Ascending aorta (tissue), 1 donor: Measurements from ENCODE around the gene RPL10. TPM values are rescaled to one million over a fixed set of nuclear protein-coding genes. Genes with fewer than 3 reads are reported as not detected.

Source experiments
- total RNA-seq: library from RNA; depleted of rRNA; stranded (reverse); fragments of >200 nt; gene quantifications from one replicate; pipeline ENCODE4 v1.1.0, GENCODE V29; 2016

Gene RPL10
- total RNA-seq, 1 donor from 2014 or later, result 4,298 TPM

Other genes with a start within 250 kb of the RPL10 start
- not detected for gene OPN1MW, start 215.8 kb upstream of the RPL10 start, total RNA-seq
- gene OPN1MW2, start 178.6 kb upstream of the RPL10 start, total RNA-seq, result not detected
- not detected for gene OPN1MW3, start 140.8 kb upstream of the RPL10 start, total RNA-seq
- not detected for gene TEX28, start 103.3 kb upstream of the RPL10 start, total RNA-seq
- not detected for gene TKTL1, start 102.6 kb upstream of the RPL10 start, total RNA-seq
- gene FLNA, start 23.7 kb upstream of the RPL10 start, total RNA-seq, result 6,152 TPM
- 86.3 TPM for gene EMD, start 19.1 kb upstream of the RPL10 start, total RNA-seq
- gene DNASE1L1, start 10.9 kb downstream of the RPL10 start, total RNA-seq, result 52.5 TPM
- gene TAFAZZIN, start 13.2 kb downstream of the RPL10 start, total RNA-seq, result 33.4 TPM
- 52.6 TPM for gene ATP6AP1, start 30.3 kb downstream of the RPL10 start, total RNA-seq
- gene GDI1, start 38.8 kb downstream of the RPL10 start, total RNA-seq, result 67.4 TPM
- 52.4 TPM for gene FAM50A, start 45.8 kb downstream of the RPL10 start, total RNA-seq
- gene PLXNA3, start 59.9 kb downstream of the RPL10 start, total RNA-seq, result 10.0 TPM
- gene LAGE3, start 80.9 kb downstream of the RPL10 start, total RNA-seq, result 52.0 TPM
- 127 TPM for gene UBL4A, start 88.2 kb downstream of the RPL10 start, total RNA-seq
- 66.2 TPM for gene SLC10A3, start 92.3 kb downstream of the RPL10 start, total RNA-seq
- gene FAM3A, start 117.9 kb downstream of the RPL10 start, total RNA-seq, result 69.9 TPM
- gene G6PD, start 148.5 kb downstream of the RPL10 start, total RNA-seq, result 89.7 TPM
- gene IKBKG, start 149.2 kb downstream of the RPL10 start, total RNA-seq, result 37.5 TPM
- gene CTAG1A, start 186.8 kb downstream of the RPL10 start, total RNA-seq, result not detected
- gene CTAG1B, start 220.9 kb downstream of the RPL10 start, total RNA-seq, result not detected